CD8-positive, alpha-beta memory T cell (primary cell): Measurements from ENCODE around the gene ATXN3L. TPM values are rescaled to one million over a fixed set of nuclear protein-coding genes. Genes with fewer than 3 reads are reported as not detected.
"Not testable (repeated sequence)": the region's sequence is repeated elsewhere in the genome, so short reads cannot be mapped to it uniquely, and the experiment has no call there.

Experiments used
- CTCF ChIA-PET: fragments of 350-600 bp; sonication (Branson Sonifier 250); formaldehyde crosslinking; loops from one replicate; lab custom pipeline; 2021; ENCODE audit warnings: antibody characterized with exemption; lab: Charles Lee
- POLR2A ChIA-PET: fragments of 350-600 bp; sonication (Branson Sonifier 250); formaldehyde crosslinking; loops from one replicate; lab custom pipeline; 2021; ENCODE audit warnings: antibody characterized with exemption; lab: Charles Lee
- DNase-seq, 5 donors: peaks; one replicate each; pipeline versions ENCODE4 v3.0.0 to v3.0.0-alpha.2; 2020 to 2022; ENCODE audit warnings: mixed read lengths in 1 of 5
- H3K27ac ChIP-seq: one replicate; pipeline ENCODE4 v1.7.0; 2013; ENCODE audit warnings: low read depth, mild to moderate bottlenecking, low read length, moderate library complexity
- H3K27me3 ChIP-seq: 2 replicates; pipeline ENCODE4 v1.7.0; 2013; ENCODE audit warnings: low read length, mild to moderate bottlenecking; ENCODE audit not compliant: insufficient read depth, poor library complexity, severe bottlenecking
- H3K36me3 ChIP-seq: 2 replicates; pipeline ENCODE4 v1.7.0; 2013; ENCODE audit warnings: mild to moderate bottlenecking, low read length, moderate library complexity; ENCODE audit not compliant: insufficient read depth
- H3K4me1 ChIP-seq: 2 replicates; pipeline ENCODE4 v1.7.0; 2013; ENCODE audit warnings: mild to moderate bottlenecking, low read length, moderate library complexity; ENCODE audit not compliant: insufficient read depth
- H3K4me3 ChIP-seq: 2 replicates; pipeline ENCODE4 v1.7.0; 2013; ENCODE audit warnings: mild to moderate bottlenecking, low read length
- H3K9me3 ChIP-seq: 2 replicates; pipeline ENCODE4 v1.7.0; 2013; ENCODE audit warnings: mild to moderate bottlenecking, low read length
- H3K27ac Mint-ChIP-seq, 8 donors: one replicate each; pipeline ENCODE4 v1.8.0; 2020 to 2021; ENCODE audit warnings: mixed read lengths in 8 of 8, mild to moderate bottlenecking in 6 of 8, inconsistent platforms in 3 of 8, moderate library complexity in 3 of 8
- H3K27me3 Mint-ChIP-seq, 2 donors: one replicate each; pipeline ENCODE4 v1.8.0; 2020 to 2021; ENCODE audit warnings: mixed read lengths in 2 of 2, mild to moderate bottlenecking in 1 of 2, moderate library complexity in 1 of 2
- H3K36me3 Mint-ChIP-seq, 3 donors: one replicate each; pipeline ENCODE4 v1.8.0; 2020 to 2021; ENCODE audit warnings: mixed read lengths in 3 of 3, inconsistent platforms in 1 of 3, mild to moderate bottlenecking in 1 of 3
- H3K4me1 Mint-ChIP-seq, 3 donors: one replicate each; pipeline ENCODE4 v1.8.0; 2020 to 2021; ENCODE audit warnings: mixed read lengths in 3 of 3, inconsistent platforms in 1 of 3, mild to moderate bottlenecking in 1 of 3
- H3K4me3 Mint-ChIP-seq, 7 donors: one replicate each; pipeline ENCODE4 v1.8.0; 2020 to 2021; ENCODE audit warnings: mixed read lengths in 7 of 7, mild to moderate bottlenecking in 6 of 7, moderate library complexity in 4 of 7, inconsistent platforms in 2 of 7
- H3K9me3 Mint-ChIP-seq, 5 donors: one replicate each; pipeline ENCODE4 v1.8.0; 2020 to 2022; ENCODE audit warnings: mixed read lengths in 5 of 5, mild to moderate bottlenecking in 3 of 5, moderate library complexity in 2 of 5, inconsistent platforms in 1 of 5
- polyA plus RNA-seq: library from polyadenylated mRNA; unstranded; fragments of 300-500 nt; fragmentation: Illumina TruSeq; gene quantifications from one replicate; pipeline ENCODE4 v1.2.3, GENCODE V29; 2021
- total RNA-seq, 2 experiments: library from RNA; stranded (reverse); gene quantifications; one replicate each; pipeline ENCODE4 v1.2.3, GENCODE V29; 2021

The ATXN3L gene
- total and polyA plus RNA-seq, 3 experiments from 2014 or later: not detected

DNA sequence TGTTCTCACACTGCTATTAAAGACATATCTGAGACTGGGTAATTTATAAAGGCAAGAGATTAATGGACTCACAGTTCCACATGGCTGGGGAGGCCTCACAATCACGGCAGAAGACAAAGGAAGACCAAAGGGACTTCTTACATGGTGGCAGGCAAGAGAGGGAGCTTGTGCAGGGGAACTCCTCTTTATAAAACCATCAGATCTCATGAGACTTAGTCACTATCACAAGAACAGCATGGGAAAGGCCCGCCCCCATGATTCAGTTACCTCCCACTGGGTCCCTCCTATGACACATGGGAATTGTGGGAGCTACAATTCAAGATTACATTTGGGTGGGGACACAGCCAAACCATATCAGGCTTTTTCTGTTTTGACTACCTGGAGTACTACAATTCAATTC, 16.6 kb downstream of the ATXN3L start:
- H3K27me3 Mint-ChIP-seq, H3K27ac ChIP-seq, DNase-seq, H3K36me3 ChIP-seq, H3K4me3 Mint-ChIP-seq, H3K9me3 ChIP-seq, H3K36me3 Mint-ChIP-seq, H3K27me3 ChIP-seq, CTCF ChIA-PET, H3K4me1 Mint-ChIP-seq, H3K4me3 ChIP-seq, POLR2A ChIA-PET, H3K9me3 Mint-ChIP-seq, H3K4me1 ChIP-seq: not testable (repeated sequence)
- H3K27ac Mint-ChIP-seq: peak overlapping the region in 1 of 8 donors; percentile 47

DNA sequence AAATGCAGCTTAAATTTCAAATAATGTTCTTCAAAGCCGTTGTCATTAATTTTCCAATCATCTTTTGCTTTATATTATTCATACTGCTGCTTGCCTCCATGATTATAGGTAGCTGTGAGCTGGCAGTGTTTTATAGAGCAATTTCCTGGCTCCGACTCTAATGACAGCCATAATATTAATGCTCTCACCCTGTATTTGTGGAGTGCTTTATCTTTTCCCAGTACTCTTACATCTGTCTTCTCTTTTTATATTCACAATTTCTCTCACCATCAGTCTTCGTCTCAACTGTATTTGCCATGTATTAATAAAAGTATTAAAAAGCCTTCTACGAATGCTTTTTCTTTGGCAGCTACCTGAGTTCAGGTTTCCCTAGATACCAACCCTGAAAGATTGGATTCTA, 21.0 kb downstream of the ATXN3L start:
- Histone ChIP-seq H3K9me3 (no peaks in the 10 kb centered on the region), H3K36me3 (no peaks in the 10 kb centered on the region), H3K27ac (no peak overlapping the region), H3K4me3 (no peak overlapping the region), H3K27me3 (no peaks in the 10 kb centered on the region), H3K4me1 (no peaks in the 10 kb centered on the region)
- no peak overlapping the region for H3K4me3 Mint-ChIP-seq
- no peak for DNase-seq
- no peaks in the 10 kb centered on the region for H3K36me3 Mint-ChIP-seq
- ChIA-PET CTCF (no interaction called here), POLR2A (no interaction called here)
- H3K27ac Mint-ChIP-seq: no peak overlapping the region
- peaks cover 0 to 13% of the 10 kb centered on the region in 2 donors for H3K27me3 Mint-ChIP-seq
- peaks cover 0 to 7% (median 4%) of the 10 kb centered on the region in 3 donors for H3K4me1 Mint-ChIP-seq
- no peaks in the 10 kb centered on the region for H3K9me3 Mint-ChIP-seq

DNA sequence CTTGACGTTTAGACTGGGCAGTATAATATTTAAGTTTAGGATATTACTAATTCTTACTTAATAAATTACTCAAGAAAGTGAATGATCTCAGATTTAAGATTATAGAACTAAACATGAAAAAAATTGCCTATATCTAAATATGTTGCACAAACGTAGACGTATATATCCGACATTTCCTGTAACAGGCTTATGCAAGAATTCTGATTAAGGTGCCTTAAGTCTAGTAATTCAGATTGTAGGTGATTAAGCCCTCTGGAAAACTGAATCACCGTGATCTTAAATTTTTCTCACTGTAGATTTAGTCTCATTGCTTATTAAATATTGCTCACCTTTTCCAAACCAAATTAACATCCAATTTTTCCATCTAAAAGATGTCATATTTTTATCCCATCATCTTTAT, 24.0 kb downstream of the ATXN3L start:
- no peak overlapping the region for H3K27ac Mint-ChIP-seq

DNA sequence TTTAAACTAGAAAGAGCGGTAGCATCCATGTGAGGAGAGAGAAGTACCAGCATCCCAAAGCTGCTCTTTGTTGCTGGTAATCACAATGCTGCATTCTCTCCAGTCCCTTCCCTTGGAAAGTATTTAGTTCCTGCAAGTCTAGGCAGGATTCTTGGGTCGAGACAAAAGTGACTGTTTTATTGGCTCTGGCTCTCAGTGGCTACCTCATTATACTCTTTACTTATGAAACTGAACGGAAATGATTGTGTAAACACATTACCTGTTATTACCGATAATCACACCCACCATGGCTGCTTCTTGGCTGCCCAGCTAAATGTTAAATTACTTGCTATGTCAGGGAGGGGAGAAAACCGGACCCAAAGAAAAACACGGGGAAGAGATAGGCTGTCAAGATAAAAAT, 26.2 kb downstream of the ATXN3L start:
- Mint-ChIP-seq H3K4me1 (no peaks in the 10 kb centered on the region), H3K36me3 (no peaks in the 10 kb centered on the region), H3K27ac (no peak overlapping the region), H3K27me3 (peaks cover 0 to 15% of the 10 kb centered on the region in 2 donors), H3K4me3 (no peak overlapping the region), H3K9me3 (no peaks in the 10 kb centered on the region)
- no peaks in the 10 kb centered on the region for H3K4me1 ChIP-seq
- no peaks in the 10 kb centered on the region for H3K9me3 ChIP-seq
- H3K27ac ChIP-seq: no peak overlapping the region
- H3K36me3 ChIP-seq: no peaks in the 10 kb centered on the region
- no peak for DNase-seq
- H3K27me3 ChIP-seq: no peaks in the 10 kb centered on the region
- ChIA-PET POLR2A (no interaction called here), CTCF (no interaction called here)
- no peak overlapping the region for H3K4me3 ChIP-seq

More for the DNA sequence above, 24.0 kb downstream of the ATXN3L start:
- no peaks in the 10 kb centered on the region for H3K9me3 ChIP-seq
- no peaks in the 10 kb centered on the region for H3K36me3 Mint-ChIP-seq
- H3K4me1 ChIP-seq: no peaks in the 10 kb centered on the region
- no peak for DNase-seq
- no peak overlapping the region for H3K4me3 Mint-ChIP-seq
- POLR2A ChIA-PET: no interaction called here
- CTCF ChIA-PET: no interaction called here
- H3K27ac ChIP-seq: no peak overlapping the region
- H3K4me3 ChIP-seq: no peak overlapping the region
- no peaks in the 10 kb centered on the region for H3K27me3 ChIP-seq
- H3K36me3 ChIP-seq: no peaks in the 10 kb centered on the region
- H3K4me1 Mint-ChIP-seq: peaks cover 0 to 6% (median 4%) of the 10 kb centered on the region in 3 donors
- H3K27me3 Mint-ChIP-seq: peaks cover 0 to 10% of the 10 kb centered on the region in 2 donors
- H3K9me3 Mint-ChIP-seq: no peaks in the 10 kb centered on the region

DNA sequence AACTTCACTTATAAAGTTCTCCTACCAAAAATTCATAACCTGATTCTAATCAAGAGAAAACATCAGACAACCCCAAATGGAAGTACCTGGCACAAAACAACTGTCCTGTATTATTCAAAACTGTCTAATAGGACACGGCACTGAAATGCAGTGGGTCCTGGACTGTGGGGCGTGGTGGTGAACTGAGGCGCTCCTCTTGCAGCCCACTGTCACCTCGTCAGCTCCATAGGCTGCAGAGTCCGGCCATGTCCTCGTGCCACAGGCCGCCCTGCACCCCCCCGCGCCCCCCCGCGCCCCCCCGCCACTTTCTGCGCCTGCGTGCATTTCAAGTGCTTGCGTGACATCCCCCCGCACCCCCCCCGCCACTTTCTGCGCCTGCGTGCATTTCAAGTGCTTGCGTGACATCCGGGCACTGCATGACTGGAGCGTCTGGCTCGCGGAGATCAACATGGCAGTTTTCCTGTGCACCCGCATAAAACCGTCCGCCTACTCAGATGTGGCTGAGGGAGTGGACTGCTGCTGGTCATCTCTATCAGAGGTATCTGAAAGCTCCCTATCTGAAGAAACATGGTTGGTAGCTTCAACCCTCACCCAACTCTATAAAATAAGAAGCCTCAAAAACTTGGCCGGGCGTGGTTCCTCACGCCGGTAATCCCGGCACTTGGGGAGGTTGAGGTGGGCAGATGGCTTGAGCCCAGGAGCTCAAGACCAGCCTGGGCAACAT, 28.8 kb downstream of the ATXN3L start:
- Mint-ChIP-seq H3K27ac (no peak overlapping the region), H3K9me3 (no peaks in the 10 kb centered on the region), H3K27me3 (peaks cover 0 to 10% of the 10 kb centered on the region in 2 donors), H3K36me3 (no peaks in the 10 kb centered on the region), H3K4me3 (no peak overlapping the region), H3K4me1 (no peaks in the 10 kb centered on the region)
- no peaks in the 10 kb centered on the region for H3K9me3 ChIP-seq
- no peak overlapping the region for H3K27ac ChIP-seq
- no peak overlapping the region for H3K4me3 ChIP-seq
- H3K36me3 ChIP-seq: no peaks in the 10 kb centered on the region
- ChIA-PET POLR2A (interaction anchor here (0.7 kb wide), 1 partner anchor 1561 kb away, joined by 6 read pairs; no protein-coding TSS in a partner anchor), CTCF (no interaction called here)
- H3K27me3 ChIP-seq: no peaks in the 10 kb centered on the region
- DNase-seq: no peak
- no peaks in the 10 kb centered on the region for H3K4me1 ChIP-seq

DNA sequence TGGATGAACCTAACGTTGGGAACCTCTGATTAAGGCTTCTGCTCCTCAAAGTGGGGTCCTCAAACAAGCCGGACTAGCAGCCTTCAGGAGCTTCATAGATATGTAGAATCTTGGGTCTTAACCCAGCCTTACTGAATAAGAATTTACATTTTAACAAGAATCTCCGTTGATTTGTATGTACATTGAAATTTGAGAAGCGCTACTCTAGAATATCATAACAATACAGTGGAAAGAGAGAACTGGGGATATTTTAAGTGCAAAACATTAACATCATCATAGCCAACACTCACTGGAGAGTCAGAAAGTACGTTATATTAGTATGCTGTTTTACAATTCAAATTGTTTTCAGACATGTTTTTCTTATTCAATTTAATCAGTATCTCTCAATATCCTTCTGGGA, 31.2 kb downstream of the ATXN3L start:
- no peaks in the 10 kb centered on the region for H3K4me1 Mint-ChIP-seq
- POLR2A ChIA-PET: no interaction called here

DNA sequence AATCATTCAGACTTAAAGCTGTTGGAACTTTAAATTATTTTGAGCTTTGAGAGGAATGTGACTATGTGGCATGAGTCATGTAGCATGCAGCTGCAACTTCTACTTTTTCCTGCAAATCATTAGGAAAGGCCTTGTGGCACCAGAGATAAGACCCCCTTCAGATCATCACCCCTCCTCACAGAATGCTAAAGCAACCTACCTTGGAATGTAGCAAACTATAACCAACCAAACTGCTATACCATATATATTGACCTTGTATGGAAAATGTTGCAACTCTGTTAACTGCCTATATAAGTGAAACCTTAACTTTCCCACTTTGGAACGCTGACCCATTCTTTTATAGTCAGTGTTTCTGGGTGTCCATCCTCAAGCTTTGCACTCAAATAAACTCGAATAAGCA, 32.0 kb downstream of the ATXN3L start:
- CTCF ChIA-PET: no interaction called here
- H3K4me1 Mint-ChIP-seq: no peaks in the 10 kb centered on the region
- Histone ChIP-seq H3K36me3 (no peaks in the 10 kb centered on the region), H3K9me3 (no peaks in the 10 kb centered on the region), H3K27me3 (no peaks in the 10 kb centered on the region), H3K4me3 (no peak overlapping the region), H3K27ac (peak overlapping the region; percentile 24), H3K4me1 (no peaks in the 10 kb centered on the region)
- peaks cover 0 to 3% (median 0%) of the 10 kb centered on the region in 3 donors for H3K36me3 Mint-ChIP-seq
- POLR2A ChIA-PET: no interaction called here
- H3K27me3 Mint-ChIP-seq: peaks cover 0 to 7% of the 10 kb centered on the region in 2 donors
- DNase-seq: no peak
- H3K4me3 Mint-ChIP-seq: no peak overlapping the region
- peaks cover 0 to 5% (median 0%) of the 10 kb centered on the region in 5 donors for H3K9me3 Mint-ChIP-seq
- H3K27ac Mint-ChIP-seq: no peak overlapping the region

More for the DNA sequence above, 31.2 kb downstream of the ATXN3L start:
- no peaks in the 10 kb centered on the region for H3K36me3 ChIP-seq
- no peak overlapping the region for H3K27ac ChIP-seq
- H3K4me3 Mint-ChIP-seq: no peak overlapping the region
- H3K4me3 ChIP-seq: no peak overlapping the region
- H3K27me3 Mint-ChIP-seq: peaks cover 0 to 7% of the 10 kb centered on the region in 2 donors
- DNase-seq: no peak
- CTCF ChIA-PET: no interaction called here
- H3K36me3 Mint-ChIP-seq: peaks cover 0 to 3% (median 0%) of the 10 kb centered on the region in 3 donors
- H3K27me3 ChIP-seq: no peaks in the 10 kb centered on the region
- no peaks in the 10 kb centered on the region for H3K4me1 ChIP-seq
- H3K9me3 ChIP-seq: no peaks in the 10 kb centered on the region
- no peak overlapping the region for H3K27ac Mint-ChIP-seq
- H3K9me3 Mint-ChIP-seq: peaks cover 0 to 5% (median 0%) of the 10 kb centered on the region in 5 donors

DNA sequence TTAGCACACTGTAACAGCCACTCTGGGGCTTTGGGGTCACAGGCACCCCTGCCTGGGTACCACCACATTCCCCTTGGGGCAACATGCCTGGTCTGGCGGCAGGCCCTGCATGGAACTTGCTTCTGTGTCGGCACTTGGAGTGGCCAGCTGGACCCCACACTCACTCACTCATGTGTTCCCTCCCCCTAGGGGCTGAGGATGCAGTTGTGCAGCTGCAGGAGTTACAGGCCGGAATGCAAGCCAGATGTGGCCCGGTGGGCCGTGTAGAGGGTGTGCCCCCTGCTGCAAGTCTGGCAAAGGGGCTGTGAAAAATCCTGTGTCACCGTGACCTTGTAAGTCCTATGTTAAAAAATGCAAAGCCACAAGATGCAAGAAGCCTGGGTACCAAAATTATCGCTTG, 34.2 kb downstream of the ATXN3L start:
- CTCF ChIA-PET: no interaction called here
- Mint-ChIP-seq H3K4me3 (no peak overlapping the region), H3K9me3 (peaks cover 0 to 5% (median 0%) of the 10 kb centered on the region in 5 donors), H3K36me3 (peaks cover 0 to 3% (median 0%) of the 10 kb centered on the region in 3 donors), H3K27me3 (peaks cover 0 to 11% of the 10 kb centered on the region in 2 donors), H3K4me1 (no peaks in the 10 kb centered on the region), H3K27ac (no peak overlapping the region)
- Histone ChIP-seq H3K27ac (no peak overlapping the region), H3K27me3 (no peaks in the 10 kb centered on the region), H3K4me3 (no peak overlapping the region), H3K9me3 (no peaks in the 10 kb centered on the region), H3K4me1 (no peaks in the 10 kb centered on the region), H3K36me3 (no peaks in the 10 kb centered on the region)
- POLR2A ChIA-PET: no interaction called here
- DNase-seq: no peak
